Measurements from ENCODE around the gene FOXA1.
A peak's percentile ranks its signal among the peaks of the same experiment; 100 is the strongest.

FOXA1 gene

GRCh38 chr14:37602605-37603453 lies 7.8 kb upstream of the FOXA1 start:
- no peak for DNase-seq (ENCODE audit: low spot score)

GRCh38 chr14:37601865-37602264 lies 6.8 kb upstream of the FOXA1 start:
- DNase-seq (ENCODE audit: low spot score): no peak

GRCh38 chr14:37600880-37601741 lies 6.1 kb upstream of the FOXA1 start:
- DNase-seq (ENCODE audit: low spot score): no peak

GRCh38 chr14:37599507-37600368 lies 4.7 kb upstream of the FOXA1 start:
- DNase-seq (ENCODE audit: low spot score): no peak

GRCh38 chr14:37598747-37599506 lies 3.9 kb upstream of the FOXA1 start:
- no peak for DNase-seq (ENCODE audit: low spot score)

- no peak for DNase-seq (ENCODE audit: low spot score)
Observed at GRCh38 chr14:37597914-37598746, 3.1 kb upstream of the FOXA1 start.

- DNase-seq (ENCODE audit: low spot score): peak; percentile 67
Observed at GRCh38 chr14:37597538-37597913, 2.5 kb upstream of the FOXA1 start.

GRCh38 chr14:37596790-37597472 lies 1.9 kb upstream of the FOXA1 start:
- no peak for DNase-seq (ENCODE audit: low spot score)

- DNase-seq (ENCODE audit: low spot score): peak; percentile 70
Observed at GRCh38 chr14:37595809-37596621, 966 bp upstream of the FOXA1 start.

GRCh38 chr14:37594238-37594970 lies 645 bp downstream of the FOXA1 start:
- no peak for DNase-seq (ENCODE audit: low spot score)

GRCh38 chr14:37593511-37594237 lies 1.4 kb downstream of the FOXA1 start:
- no peak for DNase-seq (ENCODE audit: low spot score)

- DNase-seq (ENCODE audit: low spot score): no peak
Observed at GRCh38 chr14:37592482-37593408, 2.3 kb downstream of the FOXA1 start.

GRCh38 chr14:37591941-37592481 lies 3.0 kb downstream of the FOXA1 start:
- DNase-seq (ENCODE audit: low spot score): no peak

- DNase-seq (ENCODE audit: low spot score): peak; percentile 64
Observed at GRCh38 chr14:37591311-37591940, 3.6 kb downstream of the FOXA1 start.

- DNase-seq (ENCODE audit: low spot score): no peak
Observed at GRCh38 chr14:37590428-37591139, 4.5 kb downstream of the FOXA1 start.

Data from iPS-NIHi11 (cell line).